H1 (cell line): ENCODE measurements around the gene C17orf100.

Experiments
- BRCA1 ChIP-seq: IDR thresholded peaks from 2 replicates; pipeline ENCODE4 v1.6.1; 2012; ENCODE audit warnings: low read depth, low read length, improper control_type of control experiment
- CHD2 ChIP-seq: IDR thresholded peaks from 2 replicates; pipeline ENCODE4 v1.6.1; 2012; ENCODE audit warnings: low read length, improper control_type of control experiment
- EZH2 ChIP-seq: fragments of 200-600 bp; sonication (generic); IDR thresholded peaks from 2 replicates; pipeline ENCODE4 v1.7.1; 2012; ENCODE audit warnings: low read depth, mild to moderate bottlenecking, moderate library complexity, low read length, inconsistent platforms; ENCODE audit not compliant: severe bottlenecking
- PHF8 ChIP-seq: fragments of 200-600 bp; sonication (generic); conservative IDR thresholded peaks from 2 replicates; pipeline ENCODE4 v1.7.1; 2012; ENCODE audit warnings: low read depth, mild to moderate bottlenecking, inconsistent platforms, low read length, moderate library complexity
- RFX5 ChIP-seq: IDR thresholded peaks from 2 replicates; pipeline ENCODE4 v1.6.1; 2011; ENCODE audit warnings: low read depth, low read length, improper control_type of control experiment, borderline replicate concordance
- SIRT6 ChIP-seq: IDR thresholded peaks from one replicate; pipeline ENCODE4 v1.7.1; 2012; ENCODE audit warnings: low read length, inconsistent platforms
- SUZ12 ChIP-seq: fragments of 200-600 bp; sonication (generic); IDR thresholded peaks from 2 replicates; pipeline ENCODE4 v1.6.1; 2012; ENCODE audit warnings: mild to moderate bottlenecking, inconsistent platforms, low read length, moderate library complexity, mixed read lengths
- TF ChIP-seq, protein P1 (sequence below), 3 experiments: IDR thresholded peaks; 1 replicate in 2 of 3; 2 replicates in 1 of 3; pipeline versions ENCODE4 v1.5.1 to v1.6.1; 2011; ENCODE audit warnings: low read length in 3 of 3, mild to moderate bottlenecking in 3 of 3, inconsistent platforms in 2 of 3, low read depth in 1 of 3, moderate library complexity in 1 of 3; ENCODE audit not compliant: insufficient read depth in 1 of 3; ENCODE audit errors: control extremely low read depth in 1 of 3
- TF ChIP-seq, protein P2 (sequence below): IDR thresholded peaks from 2 replicates; pipeline ENCODE4 v1.6.1; 2011; ENCODE audit warnings: low read length, improper control_type of control experiment
- TF ChIP-seq, protein P3 (sequence below): IDR thresholded peaks from 2 replicates; pipeline ENCODE4 v1.6.1; 2012; ENCODE audit warnings: inconsistent platforms

DNA sequence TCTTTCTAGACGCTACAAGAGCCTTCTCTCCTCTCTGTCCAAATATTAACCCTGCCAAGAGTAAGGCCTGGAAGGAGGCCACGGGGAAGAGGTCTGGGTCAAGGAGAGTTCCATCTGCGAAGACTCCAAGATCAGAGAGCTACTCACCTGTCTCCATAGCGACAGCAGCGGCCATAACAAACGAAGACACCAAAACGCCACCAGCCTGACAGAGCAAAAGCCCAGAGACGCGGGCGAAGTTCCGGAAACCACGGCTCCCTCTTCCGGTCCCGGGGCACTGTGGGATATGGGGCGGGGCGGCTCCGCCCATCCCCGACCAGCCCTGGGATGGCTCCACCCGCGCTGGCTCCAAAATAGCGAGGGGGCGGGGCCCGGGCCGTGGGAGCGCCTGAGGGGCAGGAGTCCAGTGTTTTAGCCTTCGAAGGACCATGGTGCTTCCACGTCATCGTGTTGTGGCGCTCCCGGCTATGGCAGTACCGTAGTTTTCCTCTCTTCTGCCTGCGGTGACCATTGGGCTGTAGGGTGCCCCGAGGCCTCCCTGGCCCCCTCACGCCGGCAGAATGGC lies at the start of gene C17orf100, which contains the start of gene MED31:
- TF ChIP-seq EZH2 (no peak), PHF8 (0 out of 2 replicates have a peak, but pooled peaks have one; percentile 25), SUZ12 (no peak), CHD2 (no peak), BRCA1 (no peak), SIRT6 (no peak), RFX5 (no peak)
- TF ChIP-seq, protein P1, sequence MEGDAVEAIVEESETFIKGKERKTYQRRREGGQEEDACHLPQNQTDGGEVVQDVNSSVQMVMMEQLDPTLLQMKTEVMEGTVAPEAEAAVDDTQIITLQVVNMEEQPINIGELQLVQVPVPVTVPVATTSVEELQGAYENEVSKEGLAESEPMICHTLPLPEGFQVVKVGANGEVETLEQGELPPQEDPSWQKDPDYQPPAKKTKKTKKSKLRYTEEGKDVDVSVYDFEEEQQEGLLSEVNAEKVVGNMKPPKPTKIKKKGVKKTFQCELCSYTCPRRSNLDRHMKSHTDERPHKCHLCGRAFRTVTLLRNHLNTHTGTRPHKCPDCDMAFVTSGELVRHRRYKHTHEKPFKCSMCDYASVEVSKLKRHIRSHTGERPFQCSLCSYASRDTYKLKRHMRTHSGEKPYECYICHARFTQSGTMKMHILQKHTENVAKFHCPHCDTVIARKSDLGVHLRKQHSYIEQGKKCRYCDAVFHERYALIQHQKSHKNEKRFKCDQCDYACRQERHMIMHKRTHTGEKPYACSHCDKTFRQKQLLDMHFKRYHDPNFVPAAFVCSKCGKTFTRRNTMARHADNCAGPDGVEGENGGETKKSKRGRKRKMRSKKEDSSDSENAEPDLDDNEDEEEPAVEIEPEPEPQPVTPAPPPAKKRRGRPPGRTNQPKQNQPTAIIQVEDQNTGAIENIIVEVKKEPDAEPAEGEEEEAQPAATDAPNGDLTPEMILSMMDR (IDR thresholded peaks at IDR 0.05; ENCODE audit: control extremely low read depth in 1 of 3, insufficient read depth in 1 of 3, low read depth in 1 of 3, low read length in 3 of 3), result no peak
- TF ChIP-seq, protein P2, sequence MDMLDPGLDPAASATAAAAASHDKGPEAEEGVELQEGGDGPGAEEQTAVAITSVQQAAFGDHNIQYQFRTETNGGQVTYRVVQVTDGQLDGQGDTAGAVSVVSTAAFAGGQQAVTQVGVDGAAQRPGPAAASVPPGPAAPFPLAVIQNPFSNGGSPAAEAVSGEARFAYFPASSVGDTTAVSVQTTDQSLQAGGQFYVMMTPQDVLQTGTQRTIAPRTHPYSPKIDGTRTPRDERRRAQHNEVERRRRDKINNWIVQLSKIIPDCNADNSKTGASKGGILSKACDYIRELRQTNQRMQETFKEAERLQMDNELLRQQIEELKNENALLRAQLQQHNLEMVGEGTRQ, result no peak
- TF ChIP-seq, protein P3, sequence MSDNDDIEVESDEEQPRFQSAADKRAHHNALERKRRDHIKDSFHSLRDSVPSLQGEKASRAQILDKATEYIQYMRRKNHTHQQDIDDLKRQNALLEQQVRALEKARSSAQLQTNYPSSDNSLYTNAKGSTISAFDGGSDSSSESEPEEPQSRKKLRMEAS, result no peak
